ENCODE measurements around the gene ENPP3.

Gene ENPP3

GRCh38 chr6:131784561-131784960 is 147.5 kb downstream of the ENPP3 start:
- no peak overlapping the region for H3K4me3 ChIP-seq (replicated peaks; ENCODE audit: low read depth, low read length)
- peak; percentile 42 for DNase-seq (ENCODE audit: extremely low read depth, low read depth)
- no peak for TF ChIP-seq CTCF (IDR thresholded peaks at IDR 0.05; ENCODE audit: low read depth, low read length, missing control alignments)

GRCh38 chr6:131787079-131787478 is 150.0 kb downstream of the ENPP3 start:
- no peak for DNase-seq (ENCODE audit: extremely low read depth, low read depth)
- H3K4me3 ChIP-seq (replicated peaks; ENCODE audit: low read depth, low read length) = no peak overlapping the region
- no peak for TF ChIP-seq CTCF (IDR thresholded peaks at IDR 0.05; ENCODE audit: low read depth, low read length, missing control alignments)

GRCh38 chr6:131787766-131788712 is 150.9 kb downstream of the ENPP3 start:
- H3K4me3 ChIP-seq (replicated peaks; ENCODE audit: low read depth, low read length) = no peak overlapping the region
- DNase-seq (ENCODE audit: extremely low read depth, low read depth) = no peak
- no peak for TF ChIP-seq CTCF (IDR thresholded peaks at IDR 0.05; ENCODE audit: low read depth, low read length, missing control alignments)

- TF ChIP-seq CTCF (IDR thresholded peaks at IDR 0.05; ENCODE audit: low read depth, low read length, missing control alignments) = no peak
- no peak for DNase-seq (ENCODE audit: extremely low read depth, low read depth)
Observed at GRCh38 chr6:131789219-131789618, 152.1 kb downstream of the ENPP3 start.

GRCh38 chr6:131791476-131791875 is 154.4 kb downstream of the ENPP3 start:
- no peak overlapping the region for H3K4me3 ChIP-seq (replicated peaks; ENCODE audit: low read depth, low read length)
- DNase-seq (ENCODE audit: extremely low read depth, low read depth) = no peak
- TF ChIP-seq CTCF (IDR thresholded peaks at IDR 0.05; ENCODE audit: low read depth, low read length, missing control alignments) = no peak

More at GRCh38 chr6:131789219-131789618, 152.1 kb downstream of the ENPP3 start:
- H3K4me3 ChIP-seq (replicated peaks; ENCODE audit: low read depth, low read length) = no peak overlapping the region

- no peak for TF ChIP-seq CTCF (IDR thresholded peaks at IDR 0.05; ENCODE audit: low read depth, low read length, missing control alignments)
- no peak overlapping the region for H3K4me3 ChIP-seq (replicated peaks; ENCODE audit: low read depth, low read length)
- no peak for DNase-seq (ENCODE audit: extremely low read depth, low read depth)
Observed at GRCh38 chr6:131792091-131792496, 155.0 kb downstream of the ENPP3 start.

Measured in HFF-Myc (cell line).